Keratinocyte (primary cell): ENCODE results near the gene FREM2.

ENCODE experiments used
- CTCF ChIP-seq, 3 experiments: IDR thresholded peaks in 1 of 3; conservative IDR thresholded peaks in 1 of 3; optimal IDR thresholded peaks in 1 of 3; 2 replicates in 2 of 3; 3 replicates in 1 of 3; pipeline versions ENCODE3 to v1.5.1; 2011; ENCODE audit warnings: low read length in 3 of 3, mild to moderate bottlenecking in 3 of 3, moderate library complexity in 2 of 3, control low read depth in 1 of 3, inconsistent platforms in 1 of 3; ENCODE audit not compliant: insufficient read depth in 2 of 3; ENCODE audit errors: extremely low read depth in 1 of 3
- EZH2 ChIP-seq: IDR thresholded peaks from one replicate; pipeline ENCODE4 v1.6.1; 2012; ENCODE audit warnings: inconsistent platforms, mild to moderate bottlenecking, low read length, moderate library complexity

GRCh38 chr13:38785490-38785889 lies 98.6 kb downstream of the FREM2 start:
- TF ChIP-seq CTCF (optimal IDR thresholded peaks at IDR 0.05 in 1 of 3, IDR thresholded peaks at IDR 0.05 in 1 of 3, conservative IDR thresholded peaks at IDR 0.05 in 1 of 3; ENCODE audit: extremely low read depth in 1 of 3, insufficient read depth in 2 of 3, low read length in 3 of 3) (no peak), EZH2 (no peak)
